ENCODE data around the gene RALGPS1. TPM values are rescaled to one million over a fixed set of nuclear protein-coding genes. Genes with fewer than 3 reads are reported as not detected.
A peak's percentile ranks its signal among the peaks of the same experiment; 100 is the strongest.

Gene RALGPS1
- total and polyA plus RNA-seq, 10 donors, result 2.5 to 27.3 (median 14.1) TPM

DNA sequence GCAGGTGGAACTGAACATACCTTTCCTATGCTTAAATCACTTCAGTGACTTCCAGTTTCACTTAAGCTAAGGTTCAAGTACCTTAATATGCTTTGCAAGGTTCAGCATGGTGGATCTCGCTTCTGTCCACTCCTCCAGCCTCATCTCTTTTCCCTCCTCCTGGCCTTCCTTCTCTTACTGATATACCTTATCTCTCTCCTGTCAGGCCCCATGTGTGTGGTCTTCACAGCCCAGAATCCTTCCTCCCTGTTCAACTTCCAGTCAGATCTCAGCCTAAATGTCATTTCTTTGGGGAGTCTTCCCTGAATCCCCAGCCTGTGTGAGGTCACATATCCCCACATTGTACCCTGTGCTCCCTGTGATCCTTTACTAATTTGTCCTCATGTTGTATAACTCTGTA is 120.1 kb downstream of the RALGPS1 start:
- Histone ChIP-seq H3K27me3 (replicated peaks in 1 of 7) (no peaks in the 10 kb centered on the region), H3K4me3 (no peak overlapping the region), H3K36me3 (peaks cover 0 to 14% (median 0%) of the 10 kb centered on the region in 6 donors), H3K27ac (peak overlapping the region in 2 of 8 donors; percentile 6 to 37), H3K4me1 (peaks cover 0 to 6% (median 0%) of the 10 kb centered on the region in 6 donors), H3K9me3 (no peaks in the 10 kb centered on the region)
- 86 to 100% (median 96%) methylated on average over 1 of the region's 1 CpG for WGBS, 5 donors
- intact Hi-C loops (cut with DNase I; ENCODE audit: low total_unique reads), result no loop called here
- TF ChIP-seq POLR2AphosphoS5 (IDR thresholded peaks at IDR 0.05), result no peak
- TF ChIP-seq POLR2A (IDR thresholded peaks at IDR 0.05), result no peak
- TF ChIP-seq CTCF (IDR thresholded peaks at IDR 0.05 in 8 of 11, conservative IDR thresholded peaks at IDR 0.05 in 3 of 11), result no peak
- DNase-seq, result no peak

- H3K27ac ChIP-seq, result peak overlapping the region in 6 of 8 donors; percentile 6 to 39 (median 19)
- peaks cover 0 to 14% (median 0%) of the 10 kb centered on the region in 6 donors for H3K36me3 ChIP-seq
- DNase-seq, result no peak
- H3K27me3 ChIP-seq (replicated peaks in 1 of 7), result no peaks in the 10 kb centered on the region
- 78 to 89% (median 82%) methylated on average over 4 of the region's 4 CpGs for WGBS, 5 donors
- no peak overlapping the region for H3K4me3 ChIP-seq
- intact Hi-C loops (cut with DNase I; ENCODE audit: low total_unique reads), result no loop called here
- peak in 1 of 3 donors; percentile 39 for TF ChIP-seq POLR2AphosphoS5 (IDR thresholded peaks at IDR 0.05)
- TF ChIP-seq POLR2A (IDR thresholded peaks at IDR 0.05), result no peak
- no peaks in the 10 kb centered on the region for H3K9me3 ChIP-seq
- peaks cover 0 to 6% (median 0%) of the 10 kb centered on the region in 6 donors for H3K4me1 ChIP-seq
Measured at GRCh38 chr9:127035423-127035822, 120.8 kb downstream of the RALGPS1 start.

DNA sequence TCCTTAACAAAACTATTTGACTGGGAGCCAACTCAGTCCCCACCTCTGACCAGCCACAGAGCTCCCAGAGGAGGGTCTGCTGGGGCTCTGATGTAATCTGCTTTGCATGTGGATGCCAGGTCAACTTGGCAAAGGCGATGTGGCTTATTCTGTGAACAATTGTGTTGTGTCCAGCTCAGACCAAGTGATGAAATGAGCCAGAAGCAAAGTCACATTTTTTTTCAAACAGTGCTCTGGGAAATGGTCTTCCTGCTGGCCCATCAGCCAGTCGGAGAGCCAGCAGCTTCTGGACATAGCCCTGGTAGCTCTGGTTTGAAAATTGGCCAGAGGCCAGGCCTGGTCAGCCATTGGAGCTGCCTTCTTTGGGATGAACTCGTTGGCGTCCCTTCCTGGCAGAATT is 121.4 kb downstream of the RALGPS1 start:
- peaks cover 0 to 14% (median 0%) of the 10 kb centered on the region in 6 donors for H3K36me3 ChIP-seq
- WGBS, 5 donors, result 78 to 86% (median 81%) methylated on average over 4 of the region's 4 CpGs
- peaks cover 0 to 6% (median 0%) of the 10 kb centered on the region in 6 donors for H3K4me1 ChIP-seq
- DNase-seq, result no peak
- no peaks in the 10 kb centered on the region for H3K27me3 ChIP-seq (replicated peaks in 1 of 7)
- TF ChIP-seq POLR2AphosphoS5 (IDR thresholded peaks at IDR 0.05), result no peak
- no peak for TF ChIP-seq CTCF (IDR thresholded peaks at IDR 0.05 in 8 of 11, conservative IDR thresholded peaks at IDR 0.05 in 3 of 11)
- TF ChIP-seq POLR2A (IDR thresholded peaks at IDR 0.05), result no peak
- peak overlapping the region in 6 of 8 donors; percentile 9 to 39 (median 29) for H3K27ac ChIP-seq
- H3K9me3 ChIP-seq, result no peaks in the 10 kb centered on the region
- intact Hi-C loops (cut with DNase I; ENCODE audit: low total_unique reads), result no loop called here
- no peak overlapping the region for H3K4me3 ChIP-seq

- WGBS, 5 donors, result 87 to 99% (median 98%) methylated on average over 2 of the region's 2 CpGs
- no peaks in the 10 kb centered on the region for H3K9me3 ChIP-seq
Measured at GRCh38 chr9:127036437-127036836, 121.9 kb downstream of the RALGPS1 start.

More at GRCh38 chr9:127036437-127036836, 121.9 kb downstream of the RALGPS1 start:
- DNase-seq, result no peak
- Histone ChIP-seq H3K4me3 (no peak overlapping the region), H3K27ac (peak overlapping the region in 5 of 8 donors; percentile 9 to 39 (median 29)), H3K27me3 (replicated peaks in 1 of 7) (no peaks in the 10 kb centered on the region), H3K36me3 (peaks cover 0 to 14% (median 0%) of the 10 kb centered on the region in 6 donors), H3K4me1 (peaks cover 0 to 6% (median 0%) of the 10 kb centered on the region in 6 donors)
- no peak for TF ChIP-seq CTCF (IDR thresholded peaks at IDR 0.05 in 8 of 11, conservative IDR thresholded peaks at IDR 0.05 in 3 of 11)
- no peak for TF ChIP-seq POLR2AphosphoS5 (IDR thresholded peaks at IDR 0.05)
- no peak for TF ChIP-seq POLR2A (IDR thresholded peaks at IDR 0.05)
- intact Hi-C loops (cut with DNase I; ENCODE audit: low total_unique reads), result no loop called here
